Adrenal gland (tissue), 5 donors: ENCODE results near the gene PTK7.

Source experiments
- CTCF ChIP-seq, 6 experiments: fragments of 450-650 bp in 4 of 6; fragments of 200-600 bp in 2 of 6; sonication (generic) in 1 of 6; IDR thresholded peaks; 1 replicate in 5 of 6; 2 replicates in 1 of 6; pipeline versions ENCODE4 v1.5.1 to v1.8.0; 2016 to 2021; ENCODE audit warnings: antibody characterized with exemption in 6 of 6, mild to moderate bottlenecking in 2 of 6, moderate library complexity in 1 of 6
- POLR2A ChIP-seq, 2 donors: fragments of 450-650 bp; IDR thresholded peaks; one replicate each; pipeline ENCODE4 v1.6.1; 2017; ENCODE audit warnings: antibody characterized with exemption in 2 of 2, mild to moderate bottlenecking in 2 of 2, moderate library complexity in 1 of 2
- donor health status: DM: no; HTN: no; CAD: no.

GRCh38 chr6:43038727-43039126 lies 37.4 kb upstream of the PTK7 start:
- no peak for TF ChIP-seq POLR2A (IDR thresholded peaks at IDR 0.05)
- no peak for TF ChIP-seq CTCF (IDR thresholded peaks at IDR 0.05)
